Measurements from ENCODE around the gene ACTR1A.

Gene ACTR1A

DNA sequence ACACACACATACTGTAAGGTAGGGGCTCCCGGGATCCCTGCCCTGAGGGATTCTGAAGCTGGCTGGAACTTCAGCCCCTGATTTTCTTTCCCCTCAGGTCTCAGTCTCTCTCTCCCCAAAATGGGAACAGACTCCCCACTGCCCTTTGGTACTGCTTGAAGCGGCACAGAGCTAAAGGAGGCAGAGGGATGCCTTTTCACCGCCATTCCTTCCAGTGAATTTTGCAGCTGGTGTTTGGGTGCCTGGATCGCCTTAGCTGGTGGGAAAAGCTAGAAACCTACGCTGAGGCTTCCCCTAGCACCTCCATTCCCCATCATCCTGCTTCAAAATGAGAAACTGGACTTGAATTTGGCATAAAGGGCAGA lies 67.4 kb downstream of the ACTR1A start:
- Histone ChIP-seq H3K27me3 (ENCODE audit: insufficient read depth, low read length) (no peaks in the 10 kb centered on the region), H3K79me2 (ENCODE audit: insufficient read depth, low read length) (no peaks in the 10 kb centered on the region), H3K9ac (ENCODE audit: low read length) (no peak overlapping the region), H4K20me1 (ENCODE audit: insufficient read depth, low read length) (no peaks in the 10 kb centered on the region), H3K27ac (ENCODE audit: low read depth, low read length, poor library complexity, severe bottlenecking) (no peak overlapping the region), H3K4me3 (ENCODE audit: low read depth, low read length, poor library complexity, severe bottlenecking) (no peak overlapping the region), H3K4me1 (ENCODE audit: insufficient read depth, low read length, severe bottlenecking) (peaks cover 21% of the 10 kb centered on the region), H3K36me3 (ENCODE audit: insufficient read depth, low read length) (no peaks in the 10 kb centered on the region), H3K9me2 (ENCODE audit: low read depth, low read length) (no peaks in the 10 kb centered on the region), H3F3A (ENCODE audit: insufficient read depth, low read length) (no peaks in the 10 kb centered on the region), H3K9me3 (ENCODE audit: low read length) (no peaks in the 10 kb centered on the region), H3K4me2 (ENCODE audit: low read length) (no peak overlapping the region), H2AFZ (ENCODE audit: low read length) (no peak overlapping the region)
- TF ChIP-seq EZH2 (IDR thresholded peaks at IDR 0.05; ENCODE audit: borderline replicate concordance, low read length): no peak
- TF ChIP-seq, protein P1, sequence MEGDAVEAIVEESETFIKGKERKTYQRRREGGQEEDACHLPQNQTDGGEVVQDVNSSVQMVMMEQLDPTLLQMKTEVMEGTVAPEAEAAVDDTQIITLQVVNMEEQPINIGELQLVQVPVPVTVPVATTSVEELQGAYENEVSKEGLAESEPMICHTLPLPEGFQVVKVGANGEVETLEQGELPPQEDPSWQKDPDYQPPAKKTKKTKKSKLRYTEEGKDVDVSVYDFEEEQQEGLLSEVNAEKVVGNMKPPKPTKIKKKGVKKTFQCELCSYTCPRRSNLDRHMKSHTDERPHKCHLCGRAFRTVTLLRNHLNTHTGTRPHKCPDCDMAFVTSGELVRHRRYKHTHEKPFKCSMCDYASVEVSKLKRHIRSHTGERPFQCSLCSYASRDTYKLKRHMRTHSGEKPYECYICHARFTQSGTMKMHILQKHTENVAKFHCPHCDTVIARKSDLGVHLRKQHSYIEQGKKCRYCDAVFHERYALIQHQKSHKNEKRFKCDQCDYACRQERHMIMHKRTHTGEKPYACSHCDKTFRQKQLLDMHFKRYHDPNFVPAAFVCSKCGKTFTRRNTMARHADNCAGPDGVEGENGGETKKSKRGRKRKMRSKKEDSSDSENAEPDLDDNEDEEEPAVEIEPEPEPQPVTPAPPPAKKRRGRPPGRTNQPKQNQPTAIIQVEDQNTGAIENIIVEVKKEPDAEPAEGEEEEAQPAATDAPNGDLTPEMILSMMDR (IDR thresholded peaks at IDR 0.05; ENCODE audit: low read length): no peak

DNA sequence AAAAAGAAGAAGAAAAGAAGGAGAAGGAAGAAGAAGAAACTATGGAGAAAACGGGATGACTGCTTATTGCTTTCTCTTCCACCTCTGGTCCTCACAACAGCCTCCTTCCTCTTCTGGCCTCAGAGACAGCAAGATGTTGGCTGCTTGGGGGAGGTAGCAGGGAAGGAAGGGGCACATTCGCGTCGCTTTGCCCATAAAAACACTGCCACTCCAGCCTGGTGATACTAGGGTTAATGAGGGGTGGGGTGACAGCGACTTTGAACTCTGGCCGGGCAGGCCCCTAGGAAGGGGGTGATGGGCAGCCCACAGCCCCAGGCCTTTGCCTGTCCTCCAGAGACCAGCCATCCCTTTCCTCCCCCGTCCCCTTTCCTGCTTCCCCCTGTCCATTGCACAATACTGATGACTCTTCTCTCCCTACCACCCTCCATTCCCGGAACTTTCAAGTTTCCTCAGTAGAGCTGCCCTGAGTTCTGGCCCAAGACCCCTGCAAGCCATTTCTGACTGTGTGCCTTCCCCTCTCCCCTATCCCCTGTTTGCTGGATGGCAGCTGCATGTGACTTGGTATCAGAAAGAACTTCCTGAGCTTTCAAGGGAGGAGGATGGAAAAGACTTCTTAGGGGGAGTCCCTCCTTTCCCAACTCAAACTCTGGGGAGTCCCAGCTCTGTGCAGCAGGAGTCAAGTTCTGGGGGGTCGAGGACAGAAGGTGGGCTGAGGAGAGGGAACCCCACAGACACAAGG lies 67.9 kb downstream of the ACTR1A start:
- Histone ChIP-seq H3K36me3 (ENCODE audit: insufficient read depth, low read length) (no peaks in the 10 kb centered on the region), H2AFZ (ENCODE audit: low read length) (no peak overlapping the region), H3K79me2 (ENCODE audit: insufficient read depth, low read length) (no peaks in the 10 kb centered on the region), H3K4me1 (ENCODE audit: insufficient read depth, low read length, severe bottlenecking) (peaks cover 18% of the 10 kb centered on the region), H3K9me2 (ENCODE audit: low read depth, low read length) (no peaks in the 10 kb centered on the region), H3K4me3 (ENCODE audit: low read depth, low read length, poor library complexity, severe bottlenecking) (no peak overlapping the region), H3K4me2 (ENCODE audit: low read length) (no peak overlapping the region), H3K9ac (ENCODE audit: low read length) (no peak overlapping the region), H3K27ac (ENCODE audit: low read depth, low read length, poor library complexity, severe bottlenecking) (no peak overlapping the region), H3K27me3 (ENCODE audit: insufficient read depth, low read length) (no peaks in the 10 kb centered on the region), H3F3A (ENCODE audit: insufficient read depth, low read length) (no peaks in the 10 kb centered on the region), H4K20me1 (ENCODE audit: insufficient read depth, low read length) (no peaks in the 10 kb centered on the region), H3K9me3 (ENCODE audit: low read length) (no peaks in the 10 kb centered on the region)
- no peak for TF ChIP-seq EZH2 (IDR thresholded peaks at IDR 0.05; ENCODE audit: borderline replicate concordance, low read length)
- TF ChIP-seq, protein P1 (IDR thresholded peaks at IDR 0.05; ENCODE audit: low read length): no peak

DNA sequence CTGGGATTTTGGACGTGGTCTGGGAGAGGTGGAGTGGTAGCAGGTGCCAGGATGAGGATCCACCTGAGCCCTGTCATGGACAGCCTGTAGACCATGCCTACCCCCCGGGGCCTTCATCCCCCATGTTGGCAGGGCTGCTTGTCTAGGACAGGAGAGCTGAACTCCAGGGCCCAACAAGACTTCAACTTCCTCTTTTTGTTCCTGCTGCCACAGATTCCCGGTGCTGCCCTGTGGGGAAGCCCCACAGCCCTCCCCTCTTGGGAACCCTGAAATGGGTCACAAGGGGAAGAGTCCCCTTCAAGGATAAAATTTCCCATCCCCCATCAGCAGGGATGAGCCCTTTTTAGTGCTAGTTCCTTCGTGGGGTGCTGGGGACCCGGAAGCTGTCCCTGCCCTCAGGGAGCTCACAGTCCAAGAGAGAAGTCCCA lies 68.9 kb downstream of the ACTR1A start:
- no peaks in the 10 kb centered on the region for H3K9me2 ChIP-seq (ENCODE audit: low read depth, low read length)
- peaks cover 18% of the 10 kb centered on the region for H3K4me1 ChIP-seq (ENCODE audit: insufficient read depth, low read length, severe bottlenecking)
- H3K27ac ChIP-seq (ENCODE audit: low read depth, low read length, poor library complexity, severe bottlenecking): no peak overlapping the region
- no peak for TF ChIP-seq EZH2 (IDR thresholded peaks at IDR 0.05; ENCODE audit: borderline replicate concordance, low read length)
- TF ChIP-seq, protein P1 (IDR thresholded peaks at IDR 0.05; ENCODE audit: low read length): no peak
- H3K9ac ChIP-seq (ENCODE audit: low read length): no peak overlapping the region
- H2AFZ ChIP-seq (ENCODE audit: low read length): no peak overlapping the region
- no peaks in the 10 kb centered on the region for H3K79me2 ChIP-seq (ENCODE audit: insufficient read depth, low read length)
- H3K36me3 ChIP-seq (ENCODE audit: insufficient read depth, low read length): no peaks in the 10 kb centered on the region
- no peak overlapping the region for H3K4me2 ChIP-seq (ENCODE audit: low read length)
- no peaks in the 10 kb centered on the region for H3K27me3 ChIP-seq (ENCODE audit: insufficient read depth, low read length)
- H3K9me3 ChIP-seq (ENCODE audit: low read length): no peaks in the 10 kb centered on the region
- no peaks in the 10 kb centered on the region for H3F3A ChIP-seq (ENCODE audit: insufficient read depth, low read length)
- no peaks in the 10 kb centered on the region for H4K20me1 ChIP-seq (ENCODE audit: insufficient read depth, low read length)
- no peak overlapping the region for H3K4me3 ChIP-seq (ENCODE audit: low read depth, low read length, poor library complexity, severe bottlenecking)

Data from OCI-LY1 (cell line).